HG02678 (cell line): ENCODE measurements around the gene TSHR.
A peak's percentile ranks its signal among the peaks of the same experiment; 100 is the strongest.

Experiments used
- ATAC-seq: cut with Tn5 transposase; IDR thresholded peaks from one replicate; pipeline ENCODE4 v1.9.1; 2021; ENCODE audit warnings: mild to moderate bottlenecking, moderate library complexity; ENCODE audit not compliant: unreplicated experiment

The TSHR gene

GRCh38 chr14:81127785-81128184 is 172.4 kb downstream of the TSHR start:
- ATAC-seq = no peak

- no peak for ATAC-seq
Observed at GRCh38 chr14:81129242-81129641, 173.8 kb downstream of the TSHR start.

DNA sequence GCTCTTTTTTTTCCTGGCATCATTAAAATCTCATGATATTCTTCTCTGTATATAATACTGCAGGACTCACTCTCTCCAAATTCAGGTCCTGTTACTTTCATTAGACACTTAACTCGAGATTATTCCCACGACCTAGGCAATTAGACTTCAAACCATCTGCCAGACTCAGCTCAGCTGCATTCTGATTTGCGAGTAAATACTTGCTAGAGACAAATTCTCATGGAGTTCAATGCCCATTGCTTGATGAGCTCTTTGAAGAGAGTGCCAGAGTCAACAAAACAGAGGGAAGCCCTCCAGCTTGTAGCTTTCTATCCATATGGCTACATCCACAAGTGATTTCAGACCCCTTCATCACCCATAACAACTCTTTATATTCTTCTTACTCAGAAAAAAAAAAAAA is 177.0 kb downstream of the TSHR start:
- ATAC-seq = no peak

GRCh38 chr14:81133400-81133799 is 178.0 kb downstream of the TSHR start:
- no peak for ATAC-seq

DNA sequence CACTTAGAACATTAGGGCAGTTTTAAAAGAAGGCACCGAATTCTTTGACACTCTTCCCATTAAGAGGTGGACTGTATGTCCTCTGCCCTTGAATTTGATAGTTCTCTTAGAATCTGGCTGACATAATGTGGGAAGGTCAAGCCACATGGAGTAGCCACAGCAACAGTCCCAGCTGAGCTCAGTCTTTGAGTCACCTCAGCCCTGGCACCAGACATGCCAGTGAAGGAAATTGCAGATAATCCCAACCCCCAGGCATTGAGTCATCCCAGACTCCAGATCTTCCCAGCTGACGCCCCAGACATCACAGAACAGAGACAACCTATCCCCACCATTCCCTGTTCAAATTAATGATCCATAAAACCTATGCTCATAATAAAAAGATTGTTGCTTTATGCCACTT is 181.9 kb downstream of the TSHR start:
- no peak for ATAC-seq

DNA sequence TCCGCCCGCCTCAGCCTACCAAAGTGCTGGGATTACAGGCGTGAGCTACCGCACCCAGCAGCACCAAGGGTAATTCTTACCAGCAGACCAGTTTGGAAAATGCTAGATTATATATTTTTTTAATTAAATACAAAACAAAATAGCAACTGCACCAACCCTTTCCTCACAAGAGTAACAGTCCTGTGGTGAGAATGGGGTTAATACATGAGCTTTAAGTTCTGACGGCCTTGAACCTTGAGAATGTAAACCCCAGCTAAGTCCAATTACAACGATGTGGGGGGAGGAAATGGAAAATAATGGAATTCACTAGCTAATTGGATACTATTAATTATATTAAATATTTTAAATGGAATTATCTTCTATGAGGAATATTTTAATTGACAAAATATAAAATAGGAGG is 183.0 kb downstream of the TSHR start:
- ATAC-seq = no peak

GRCh38 chr14:81141426-81141825 is 186.0 kb downstream of the TSHR start:
- ATAC-seq = no peak

DNA sequence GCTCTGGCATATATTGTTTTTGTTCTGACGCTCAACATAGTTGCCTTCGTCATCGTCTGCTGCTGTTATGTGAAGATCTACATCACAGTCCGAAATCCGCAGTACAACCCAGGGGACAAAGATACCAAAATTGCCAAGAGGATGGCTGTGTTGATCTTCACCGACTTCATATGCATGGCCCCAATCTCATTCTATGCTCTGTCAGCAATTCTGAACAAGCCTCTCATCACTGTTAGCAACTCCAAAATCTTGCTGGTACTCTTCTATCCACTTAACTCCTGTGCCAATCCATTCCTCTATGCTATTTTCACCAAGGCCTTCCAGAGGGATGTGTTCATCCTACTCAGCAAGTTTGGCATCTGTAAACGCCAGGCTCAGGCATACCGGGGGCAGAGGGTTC is 188.4 kb downstream of the TSHR start:
- ATAC-seq = no peak

GRCh38 chr14:81144824-81145603 is 189.6 kb downstream of the TSHR start:
- ATAC-seq = no peak

- peak; percentile 75 for ATAC-seq
Observed at GRCh38 chr14:81147140-81147897, 191.9 kb downstream of the TSHR start.

DNA sequence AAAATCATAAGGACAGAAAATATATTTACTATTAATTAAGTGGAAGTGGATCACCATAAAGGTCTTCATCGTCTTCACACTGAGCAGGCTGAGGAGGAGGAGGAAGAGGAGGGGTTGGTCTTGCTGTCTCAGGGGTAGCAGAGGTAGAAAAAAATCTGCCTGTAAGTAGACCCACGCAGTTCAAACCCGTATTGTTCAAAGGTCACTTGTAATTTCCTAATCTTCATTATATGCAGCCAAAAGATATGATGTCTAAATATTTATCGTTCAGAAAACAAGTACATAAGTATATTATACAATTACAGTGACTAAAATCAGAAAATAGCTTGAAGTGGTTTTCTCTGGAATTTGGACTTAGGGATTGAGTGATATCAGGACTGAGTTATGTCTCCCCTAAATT is 193.2 kb downstream of the TSHR start:
- ATAC-seq = no peak

DNA sequence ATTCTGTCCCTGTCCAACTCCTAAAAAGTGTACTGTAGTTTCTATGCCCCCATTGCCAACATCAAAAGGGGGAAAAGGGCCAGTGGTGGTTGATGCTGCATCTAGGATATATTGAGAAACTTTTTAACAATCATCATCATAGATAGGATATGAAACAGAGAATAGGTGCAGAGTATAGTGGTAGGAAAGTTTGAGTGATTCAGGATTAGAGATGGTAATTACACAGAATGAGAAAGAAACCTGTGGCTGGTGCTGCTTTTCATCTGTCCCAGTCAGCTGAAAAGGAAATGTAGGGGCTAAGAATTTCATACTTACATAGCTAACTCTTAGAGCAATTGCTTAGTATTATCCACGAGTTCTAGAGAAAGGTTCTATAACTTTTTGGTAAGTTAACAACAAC is 197.8 kb downstream of the TSHR start:
- no peak for ATAC-seq

DNA sequence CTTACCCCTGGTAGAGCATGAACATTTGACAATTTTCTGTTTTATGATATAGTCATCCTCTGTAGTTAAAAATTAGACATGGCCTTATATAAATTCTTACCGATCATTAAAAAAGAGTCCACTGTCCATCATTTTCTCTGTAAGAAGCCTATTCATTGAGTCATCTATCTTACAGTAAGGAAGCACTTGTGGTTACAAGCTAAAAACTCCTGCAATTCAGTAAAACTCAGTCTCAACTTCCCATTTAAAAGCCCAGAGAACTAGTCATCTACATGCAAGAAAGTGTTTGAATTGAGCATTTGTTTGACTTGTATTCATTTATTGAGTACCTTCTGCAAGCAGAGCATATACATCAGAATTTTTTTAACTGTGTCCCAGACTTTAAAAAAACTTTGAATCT is 202.0 kb downstream of the TSHR start:
- ATAC-seq = no peak

- no peak for ATAC-seq
Observed at GRCh38 chr14:81161088-81161487, 205.7 kb downstream of the TSHR start.

DNA sequence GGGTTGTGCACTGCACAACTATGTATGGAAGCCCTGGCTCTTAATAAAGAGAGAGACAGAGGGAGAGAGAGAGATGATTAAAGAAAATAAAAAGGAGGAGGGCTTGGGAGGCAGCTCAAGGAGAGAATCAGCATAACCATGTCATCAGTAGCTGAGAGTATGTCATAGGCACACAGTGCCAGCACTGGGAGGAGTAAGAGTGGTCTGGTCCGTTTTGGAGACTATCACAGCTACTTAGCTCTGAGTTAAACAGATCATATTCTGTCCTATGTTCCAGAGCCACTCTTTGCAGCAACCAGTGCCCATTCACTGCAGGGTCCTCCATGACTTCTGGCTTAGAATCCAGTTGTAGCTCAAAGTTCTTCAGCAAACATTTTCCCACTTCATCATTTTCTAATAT is 206.3 kb downstream of the TSHR start:
- ATAC-seq = no peak

- no peak for ATAC-seq
Observed at GRCh38 chr14:81162941-81163340, 207.5 kb downstream of the TSHR start.

- peak; percentile 89 for ATAC-seq
Observed at GRCh38 chr14:81164167-81164774, 208.8 kb downstream of the TSHR start.

- no peak for ATAC-seq
Observed at GRCh38 chr14:81165188-81165587, 209.8 kb downstream of the TSHR start.

DNA sequence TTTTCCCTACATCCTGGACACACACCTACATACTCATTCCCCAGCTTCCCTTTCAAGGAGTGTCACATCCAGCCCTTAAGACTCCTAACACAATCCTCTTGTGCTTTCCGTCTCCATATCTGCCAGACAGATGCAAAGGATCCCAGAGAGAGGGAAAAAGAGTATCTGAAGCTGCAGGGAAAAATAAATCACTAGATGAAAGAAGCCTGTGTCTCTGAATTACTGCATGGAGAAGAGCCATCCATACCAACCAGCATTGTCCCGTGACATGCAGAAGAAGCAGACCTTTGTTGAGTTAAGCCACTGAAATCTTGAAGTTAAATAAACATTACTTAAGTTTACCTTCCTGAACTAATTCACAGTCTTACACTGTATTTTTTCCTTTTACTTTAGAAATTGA is 210.7 kb downstream of the TSHR start:
- no peak for ATAC-seq

DNA sequence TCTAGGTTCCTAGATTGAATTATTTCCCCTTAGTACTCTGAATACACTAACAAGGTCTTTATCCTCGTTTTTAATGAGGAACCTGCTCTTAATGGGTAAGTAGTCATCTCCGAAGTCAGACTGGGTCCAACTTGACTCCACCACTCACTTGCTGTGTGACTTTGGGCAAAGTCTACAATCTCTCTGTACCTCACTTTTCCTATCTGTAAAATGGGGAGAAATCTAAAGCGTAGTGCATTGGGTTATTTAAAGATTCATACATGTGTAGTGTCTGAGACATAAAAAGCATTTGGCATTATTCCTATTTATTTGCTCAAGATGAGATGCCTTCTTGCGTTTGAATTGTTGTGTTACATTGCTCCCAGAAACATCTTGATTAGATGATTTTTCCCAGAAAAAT is 213.8 kb downstream of the TSHR start:
- no peak for ATAC-seq

DNA sequence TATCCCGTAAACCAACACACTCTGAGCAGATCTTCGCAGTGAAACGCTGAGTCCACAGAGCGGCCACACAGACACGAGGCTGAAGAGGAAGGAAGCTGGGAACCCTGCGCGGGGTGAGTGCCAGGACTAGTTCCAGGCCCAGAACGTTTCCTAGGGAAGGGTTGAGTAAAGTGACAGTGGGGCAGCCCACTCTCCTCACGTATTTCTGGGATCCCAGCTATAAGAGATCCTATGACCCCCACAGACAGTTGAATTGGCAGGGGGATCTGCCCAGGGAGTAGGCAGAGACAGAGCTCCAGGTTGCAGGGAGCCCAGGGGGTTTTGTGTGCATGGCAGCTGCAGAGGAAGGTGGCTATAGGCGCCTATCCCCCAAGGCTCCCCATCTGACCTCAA is 214.3 kb downstream of the TSHR start:
- ATAC-seq = peak; percentile 21
